ENCODE data around the gene SASH1. TPM values are rescaled to one million over a fixed set of nuclear protein-coding genes. Genes with fewer than 3 reads are reported as not detected.
"Not testable (repeated sequence)": the region's sequence is repeated elsewhere in the genome, so short reads cannot be mapped to it uniquely, and the experiment has no call there.

The SASH1 gene
- total RNA-seq, 6 experiments from 2014 or later: 66.0 to 91.4 (median 88.4) TPM

DNA sequence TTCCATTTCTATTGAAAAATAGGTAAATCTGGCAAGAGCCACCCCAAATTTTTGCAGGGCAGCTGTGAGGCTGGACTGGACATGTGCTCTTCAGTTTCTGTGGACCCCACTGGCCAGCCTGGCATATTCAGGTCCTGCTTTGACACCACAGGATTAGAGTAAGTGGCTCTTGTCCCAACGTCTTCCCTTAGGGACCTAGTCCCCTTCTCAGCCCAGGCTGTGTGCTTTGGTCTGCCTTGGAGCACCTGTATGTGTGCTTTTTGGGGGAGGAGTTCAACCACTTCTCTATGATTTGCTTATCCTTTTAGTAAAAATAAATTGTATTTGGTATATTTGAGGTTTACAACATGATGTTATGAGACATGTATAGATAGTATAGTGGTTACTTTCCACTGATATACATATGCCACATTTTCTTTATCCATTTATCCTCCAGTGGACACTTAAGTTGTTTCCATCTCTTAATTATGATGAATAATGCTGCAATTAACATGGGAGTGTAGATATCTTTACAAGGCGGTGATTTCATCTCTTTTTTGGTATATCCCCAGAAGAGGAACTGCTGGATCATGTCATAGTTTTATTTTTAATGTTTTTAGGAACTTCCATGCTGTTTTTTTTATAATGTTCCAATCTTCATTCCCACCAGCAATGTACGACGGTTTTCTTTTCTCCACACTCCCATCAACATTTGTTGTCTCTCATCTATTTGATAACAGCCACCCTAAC, 236.4 kb downstream of the SASH1 start:
- DNase-seq: no peak
- Mint-ChIP-seq H3K9me3 (peaks cover 10% of the 10 kb centered on the region; the same call in 1 of the 2 replicates), H3K27ac (no peak overlapping the region), H3K4me1 (ENCODE audit: low read depth) (peaks cover 19% of the 10 kb centered on the region), H3K27me3 (ENCODE audit: insufficient read depth) (peaks cover 7% of the 10 kb centered on the region), H3K4me3 (no peak overlapping the region), H3K36me3 (ENCODE audit: low read depth) (peaks cover 4% of the 10 kb centered on the region)
- TF ChIP-seq, protein P1, sequence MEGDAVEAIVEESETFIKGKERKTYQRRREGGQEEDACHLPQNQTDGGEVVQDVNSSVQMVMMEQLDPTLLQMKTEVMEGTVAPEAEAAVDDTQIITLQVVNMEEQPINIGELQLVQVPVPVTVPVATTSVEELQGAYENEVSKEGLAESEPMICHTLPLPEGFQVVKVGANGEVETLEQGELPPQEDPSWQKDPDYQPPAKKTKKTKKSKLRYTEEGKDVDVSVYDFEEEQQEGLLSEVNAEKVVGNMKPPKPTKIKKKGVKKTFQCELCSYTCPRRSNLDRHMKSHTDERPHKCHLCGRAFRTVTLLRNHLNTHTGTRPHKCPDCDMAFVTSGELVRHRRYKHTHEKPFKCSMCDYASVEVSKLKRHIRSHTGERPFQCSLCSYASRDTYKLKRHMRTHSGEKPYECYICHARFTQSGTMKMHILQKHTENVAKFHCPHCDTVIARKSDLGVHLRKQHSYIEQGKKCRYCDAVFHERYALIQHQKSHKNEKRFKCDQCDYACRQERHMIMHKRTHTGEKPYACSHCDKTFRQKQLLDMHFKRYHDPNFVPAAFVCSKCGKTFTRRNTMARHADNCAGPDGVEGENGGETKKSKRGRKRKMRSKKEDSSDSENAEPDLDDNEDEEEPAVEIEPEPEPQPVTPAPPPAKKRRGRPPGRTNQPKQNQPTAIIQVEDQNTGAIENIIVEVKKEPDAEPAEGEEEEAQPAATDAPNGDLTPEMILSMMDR (IDR thresholded peaks at IDR 0.05): no peak

DNA sequence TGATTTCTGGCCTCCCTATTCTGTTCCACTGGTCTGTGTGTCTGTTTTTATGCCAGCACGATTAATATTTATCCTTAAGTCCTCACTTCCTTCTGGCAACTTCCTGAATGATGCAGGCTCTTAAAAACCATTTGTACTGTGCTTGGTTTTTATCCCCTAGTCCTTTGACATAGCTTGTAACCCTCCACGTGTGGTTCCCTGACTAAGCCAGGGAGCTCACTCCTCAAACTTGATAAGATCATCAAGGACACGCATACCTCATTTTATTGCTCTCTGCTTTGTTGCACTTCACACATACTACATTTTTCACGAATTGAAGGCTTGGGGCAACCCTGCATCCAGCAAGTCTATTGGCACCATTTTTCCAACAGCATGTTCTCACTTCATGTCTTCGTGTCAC, 237.8 kb downstream of the SASH1 start:
- peaks cover 23% of the 10 kb centered on the region for H3K9me3 Mint-ChIP-seq
- H3K36me3 Mint-ChIP-seq (ENCODE audit: low read depth): peaks cover 11% of the 10 kb centered on the region
- TF ChIP-seq, protein P1 (IDR thresholded peaks at IDR 0.05): no peak
- H3K27ac Mint-ChIP-seq: no peak overlapping the region
- DNase-seq: peak; percentile 33
- peaks cover 19% of the 10 kb centered on the region for H3K4me1 Mint-ChIP-seq (ENCODE audit: low read depth)
- H3K4me3 Mint-ChIP-seq: no peak overlapping the region
- H3K27me3 Mint-ChIP-seq (ENCODE audit: insufficient read depth): peaks cover 7% of the 10 kb centered on the region

DNA sequence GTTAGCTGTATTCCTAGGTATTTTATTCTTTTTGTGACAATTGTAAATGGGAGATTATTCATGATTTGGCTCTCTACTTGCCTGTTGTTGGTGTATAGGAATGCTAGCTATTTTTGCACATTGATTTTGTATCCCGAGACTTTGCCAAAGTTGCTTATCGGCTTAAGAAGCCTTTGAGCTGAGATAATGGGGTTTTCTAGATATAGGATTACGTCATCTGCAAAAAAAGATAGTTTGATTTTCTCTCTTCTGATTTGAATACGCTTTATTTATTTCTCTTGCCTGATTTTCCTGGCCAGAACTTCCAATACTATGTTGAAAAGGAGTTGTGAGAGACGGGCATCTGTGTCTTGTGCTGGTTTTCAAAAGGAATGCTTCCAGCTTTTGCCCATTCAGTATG, 241.0 kb downstream of the SASH1 start:
- TF ChIP-seq, protein P1 (IDR thresholded peaks at IDR 0.05): no peak

DNA sequence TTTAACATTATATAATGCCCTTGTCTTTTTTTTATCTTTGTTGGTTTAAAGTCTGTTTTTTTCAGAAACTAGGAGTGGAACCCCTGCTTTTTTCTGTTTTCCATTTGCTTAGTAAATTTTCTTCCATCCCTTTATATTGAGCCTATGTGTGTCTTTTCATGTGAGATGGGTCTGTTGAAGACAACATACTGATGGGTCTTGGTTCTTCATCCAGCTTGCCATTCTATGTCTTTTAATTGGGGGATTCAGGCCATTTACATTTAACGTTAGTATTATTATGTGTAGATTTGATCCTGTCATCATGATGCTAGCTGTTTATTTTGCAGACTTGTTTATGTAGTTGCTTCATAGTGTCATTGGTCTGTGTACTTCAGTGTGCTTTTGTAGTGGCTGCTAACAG, 243.0 kb downstream of the SASH1 start:
- H3K27ac Mint-ChIP-seq; H3K27me3 Mint-ChIP-seq (ENCODE audit: insufficient read depth): not testable (repeated sequence)

More for the DNA sequence above, 241.0 kb downstream of the SASH1 start:
- no peak overlapping the region for H3K27ac Mint-ChIP-seq
- peaks cover 31% of the 10 kb centered on the region for H3K36me3 Mint-ChIP-seq (ENCODE audit: low read depth)
- H3K9me3 Mint-ChIP-seq: peaks cover 44% of the 10 kb centered on the region
- peaks cover 11% of the 10 kb centered on the region for H3K27me3 Mint-ChIP-seq (ENCODE audit: insufficient read depth)
- no peak overlapping the region for H3K4me3 Mint-ChIP-seq
- H3K4me1 Mint-ChIP-seq (ENCODE audit: low read depth): peaks cover 15% of the 10 kb centered on the region
- no peak for DNase-seq

DNA sequence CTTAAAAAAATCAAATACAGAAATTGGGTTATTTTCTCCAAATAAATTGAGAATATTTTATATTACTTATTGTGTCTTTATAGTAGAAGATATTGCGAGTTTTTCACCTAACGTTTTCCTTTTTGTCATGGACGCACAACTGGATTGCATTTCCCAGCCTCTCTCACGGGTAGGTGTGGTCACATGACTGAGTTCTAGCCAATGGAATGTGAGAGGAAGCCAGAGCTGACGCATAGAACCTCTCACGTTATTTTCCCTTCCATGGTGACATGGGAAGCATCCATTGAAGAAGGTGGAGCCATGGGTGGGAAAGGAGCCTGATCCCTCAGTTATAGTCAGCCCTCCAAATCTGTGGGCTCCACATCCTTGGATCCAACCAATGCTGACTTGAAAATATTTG, 248.2 kb downstream of the SASH1 start:
- H3K4me3 Mint-ChIP-seq: no peak overlapping the region
- H3K4me1 Mint-ChIP-seq (ENCODE audit: low read depth): peaks cover 26% of the 10 kb centered on the region
- TF ChIP-seq, protein P1 (IDR thresholded peaks at IDR 0.05): no peak
- H3K27me3 Mint-ChIP-seq (ENCODE audit: insufficient read depth): peaks cover 7% of the 10 kb centered on the region
- peaks cover 23% of the 10 kb centered on the region for H3K36me3 Mint-ChIP-seq (ENCODE audit: low read depth)
- H3K9me3 Mint-ChIP-seq: peaks cover 16% of the 10 kb centered on the region; the same call in 1 of the 2 replicates
- no peak overlapping the region for H3K27ac Mint-ChIP-seq
- no peak for DNase-seq

More for the DNA sequence above, 243.0 kb downstream of the SASH1 start:
- not testable (repeated sequence) for H3K4me1 Mint-ChIP-seq (ENCODE audit: low read depth); DNase-seq; H3K4me3 Mint-ChIP-seq
- peaks cover 38% of the 10 kb centered on the region for H3K36me3 Mint-ChIP-seq (ENCODE audit: low read depth)
- peaks cover 44% of the 10 kb centered on the region for H3K9me3 Mint-ChIP-seq

DNA sequence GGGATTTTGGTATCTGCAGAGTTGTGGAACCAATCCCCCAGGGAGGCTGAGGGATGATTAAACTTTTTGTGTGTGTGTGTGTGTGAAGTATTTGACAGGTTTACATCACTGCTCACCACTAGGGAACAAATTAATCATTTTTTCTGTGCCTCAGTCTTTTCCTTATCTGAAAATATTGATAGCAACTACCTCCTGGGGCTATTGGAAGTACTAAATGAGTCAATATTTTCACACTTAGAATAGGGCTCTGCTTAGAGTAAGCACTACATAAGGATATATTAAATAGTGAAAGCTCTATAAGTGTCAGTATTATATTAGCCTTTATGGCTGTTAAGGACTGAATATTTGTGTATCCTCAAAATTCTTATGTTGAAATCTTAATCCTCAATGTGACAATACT, 249.0 kb downstream of the SASH1 start:
- H3K4me1 Mint-ChIP-seq (ENCODE audit: low read depth): peaks cover 20% of the 10 kb centered on the region
- peaks cover 15% of the 10 kb centered on the region for H3K36me3 Mint-ChIP-seq (ENCODE audit: low read depth)
- peaks cover 7% of the 10 kb centered on the region for H3K27me3 Mint-ChIP-seq (ENCODE audit: insufficient read depth)
- H3K27ac Mint-ChIP-seq: no peak overlapping the region
- DNase-seq: no peak
- H3K4me3 Mint-ChIP-seq: no peak overlapping the region
- TF ChIP-seq, protein P1 (IDR thresholded peaks at IDR 0.05): no peak
- H3K9me3 Mint-ChIP-seq: peaks cover 8% of the 10 kb centered on the region; the same call in 1 of the 2 replicates
